Measurements from ENCODE around the gene GSPT1. TPM values are rescaled to one million over a fixed set of nuclear protein-coding genes. Genes with fewer than 3 reads are reported as not detected.

The GSPT1 gene
- total RNA-seq (2014; rRNA removed; shearing (Covaris generic)) (144 and 146 TPM in 2 replicates), polyA plus RNA-seq (2016; fragmentation: Nextera tagmentation; extraction: Ambion mirVana) (118 and 126 TPM in 2 replicates)
- long read RNA-seq, full-length matches to known transcripts, result 17 of 56 reads
- long read RNA-seq, partial matches to known transcripts, result 33 of 56 reads
- long read RNA-seq, other reads (novel, unspliced or antisense), result 6 of 56 reads

DNA sequence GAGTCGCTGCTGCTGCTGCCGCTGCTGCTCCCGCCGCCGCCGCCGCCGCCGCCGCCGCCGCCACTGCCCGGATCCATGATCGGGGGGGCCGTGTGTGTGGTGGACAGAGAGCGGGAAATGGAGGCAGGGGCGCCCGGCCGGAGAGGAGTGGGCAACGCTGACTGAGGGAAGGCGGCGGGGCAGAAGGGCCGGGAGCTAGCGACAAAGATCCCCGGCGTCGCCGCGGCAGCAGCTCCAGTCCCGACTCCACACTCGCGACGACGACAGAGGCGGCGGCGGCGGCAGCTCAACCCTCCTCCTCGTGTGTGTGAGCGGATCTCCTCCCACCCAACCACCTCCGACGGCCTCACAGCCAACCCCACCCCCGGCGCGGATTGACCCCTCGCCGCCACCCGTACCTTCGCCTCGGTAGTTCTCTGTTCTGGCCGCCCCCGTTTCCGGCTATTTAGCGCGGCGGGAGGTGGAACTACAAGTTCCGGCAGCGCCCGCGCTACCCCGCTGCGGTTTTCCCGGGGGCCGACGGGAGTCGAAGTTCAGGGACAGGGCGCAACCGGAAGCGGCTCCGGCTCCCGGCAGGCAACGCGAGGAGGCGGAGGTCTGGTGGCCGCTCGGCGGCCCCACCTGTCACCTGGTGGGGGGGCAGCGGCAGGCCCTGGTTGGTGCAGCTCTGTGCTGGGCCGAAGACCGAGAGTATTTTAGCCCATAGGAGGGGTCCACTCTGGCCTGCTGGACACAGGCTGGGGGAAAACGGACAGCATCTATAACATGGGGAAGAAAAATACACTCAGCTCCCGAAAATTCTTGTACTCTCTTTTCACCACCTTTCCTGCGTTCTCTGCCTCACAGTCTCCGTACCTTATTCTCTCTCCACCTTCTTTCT, at the start of gene GSPT1:
Gene GSPT1, minus strand, starts transcription at position 313 of the 880 bp plus-strand sequence. Its CDS starts 236 bp downstream, at position 77.
- peak within 1 kb of the TSS; percentile 71 for H3K4me3 ChIP-seq
- Mint-ChIP-seq H3K27ac (peak within 1 kb of the TSS; percentile 77), H3K27me3 (ENCODE audit: insufficient read depth, low read depth, poor library complexity) (peaks cover 9% of the 10 kb centered on the region), H3K36me3 (ENCODE audit: low read depth) (peaks cover 8% of the 10 kb centered on the region; the same call in 1 of the 3 replicates), H3K4me1 (peaks cover 25% of the 10 kb centered on the region), H3K9me3 (no peaks in the 10 kb centered on the region), H3K4me3 (peak within 1 kb of the TSS; percentile 94)
- peak within 1 kb of the TSS; percentile 84 for H2AFZ ChIP-seq
- peaks cover 37% of the 10 kb centered on the region for H4K20me1 ChIP-seq (replicated peaks; ENCODE audit: insufficient read depth)
- TF ChIP-seq POLR2AphosphoS5 (IDR thresholded peaks at IDR 0.05; ENCODE audit: low read depth) (peak; percentile 93), JUNB (IDR thresholded peaks at IDR 0.05; ENCODE audit: unreplicated experiment) (no peak), ZNF114 (CRISPR knock-in tag; IDR thresholded peaks at IDR 0.05) (no peak), EZH2phosphoT487 (IDR thresholded peaks at IDR 0.05; ENCODE audit: unreplicated experiment) (no peak), NANOG (IDR thresholded peaks at IDR 0.05; ENCODE audit: borderline replicate concordance) (no peak), STAT1 (IDR thresholded peaks at IDR 0.05; ENCODE audit: unreplicated experiment) (no peak), EZH2 (IDR thresholded peaks at IDR 0.05; ENCODE audit: low read depth, unreplicated experiment) (no peak), CREB1 (CRISPR knock-in tag; IDR thresholded peaks at IDR 0.05; ENCODE audit: low read depth) (peak; percentile 79), ZNF331 (CRISPR knock-in tag; IDR thresholded peaks at IDR 0.05; ENCODE audit: low read depth) (no peak)
- TF ChIP-seq, protein P1, sequence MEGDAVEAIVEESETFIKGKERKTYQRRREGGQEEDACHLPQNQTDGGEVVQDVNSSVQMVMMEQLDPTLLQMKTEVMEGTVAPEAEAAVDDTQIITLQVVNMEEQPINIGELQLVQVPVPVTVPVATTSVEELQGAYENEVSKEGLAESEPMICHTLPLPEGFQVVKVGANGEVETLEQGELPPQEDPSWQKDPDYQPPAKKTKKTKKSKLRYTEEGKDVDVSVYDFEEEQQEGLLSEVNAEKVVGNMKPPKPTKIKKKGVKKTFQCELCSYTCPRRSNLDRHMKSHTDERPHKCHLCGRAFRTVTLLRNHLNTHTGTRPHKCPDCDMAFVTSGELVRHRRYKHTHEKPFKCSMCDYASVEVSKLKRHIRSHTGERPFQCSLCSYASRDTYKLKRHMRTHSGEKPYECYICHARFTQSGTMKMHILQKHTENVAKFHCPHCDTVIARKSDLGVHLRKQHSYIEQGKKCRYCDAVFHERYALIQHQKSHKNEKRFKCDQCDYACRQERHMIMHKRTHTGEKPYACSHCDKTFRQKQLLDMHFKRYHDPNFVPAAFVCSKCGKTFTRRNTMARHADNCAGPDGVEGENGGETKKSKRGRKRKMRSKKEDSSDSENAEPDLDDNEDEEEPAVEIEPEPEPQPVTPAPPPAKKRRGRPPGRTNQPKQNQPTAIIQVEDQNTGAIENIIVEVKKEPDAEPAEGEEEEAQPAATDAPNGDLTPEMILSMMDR (conservative IDR thresholded peaks at IDR 0.05; ENCODE audit: low read depth in 2 of 2), result no peak
- TF ChIP-seq, protein P2, sequence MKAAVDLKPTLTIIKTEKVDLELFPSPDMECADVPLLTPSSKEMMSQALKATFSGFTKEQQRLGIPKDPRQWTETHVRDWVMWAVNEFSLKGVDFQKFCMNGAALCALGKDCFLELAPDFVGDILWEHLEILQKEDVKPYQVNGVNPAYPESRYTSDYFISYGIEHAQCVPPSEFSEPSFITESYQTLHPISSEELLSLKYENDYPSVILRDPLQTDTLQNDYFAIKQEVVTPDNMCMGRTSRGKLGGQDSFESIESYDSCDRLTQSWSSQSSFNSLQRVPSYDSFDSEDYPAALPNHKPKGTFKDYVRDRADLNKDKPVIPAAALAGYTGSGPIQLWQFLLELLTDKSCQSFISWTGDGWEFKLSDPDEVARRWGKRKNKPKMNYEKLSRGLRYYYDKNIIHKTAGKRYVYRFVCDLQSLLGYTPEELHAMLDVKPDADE (IDR thresholded peaks at IDR 0.05), result peak; percentile 99
- TF ChIP-seq, protein P3, sequence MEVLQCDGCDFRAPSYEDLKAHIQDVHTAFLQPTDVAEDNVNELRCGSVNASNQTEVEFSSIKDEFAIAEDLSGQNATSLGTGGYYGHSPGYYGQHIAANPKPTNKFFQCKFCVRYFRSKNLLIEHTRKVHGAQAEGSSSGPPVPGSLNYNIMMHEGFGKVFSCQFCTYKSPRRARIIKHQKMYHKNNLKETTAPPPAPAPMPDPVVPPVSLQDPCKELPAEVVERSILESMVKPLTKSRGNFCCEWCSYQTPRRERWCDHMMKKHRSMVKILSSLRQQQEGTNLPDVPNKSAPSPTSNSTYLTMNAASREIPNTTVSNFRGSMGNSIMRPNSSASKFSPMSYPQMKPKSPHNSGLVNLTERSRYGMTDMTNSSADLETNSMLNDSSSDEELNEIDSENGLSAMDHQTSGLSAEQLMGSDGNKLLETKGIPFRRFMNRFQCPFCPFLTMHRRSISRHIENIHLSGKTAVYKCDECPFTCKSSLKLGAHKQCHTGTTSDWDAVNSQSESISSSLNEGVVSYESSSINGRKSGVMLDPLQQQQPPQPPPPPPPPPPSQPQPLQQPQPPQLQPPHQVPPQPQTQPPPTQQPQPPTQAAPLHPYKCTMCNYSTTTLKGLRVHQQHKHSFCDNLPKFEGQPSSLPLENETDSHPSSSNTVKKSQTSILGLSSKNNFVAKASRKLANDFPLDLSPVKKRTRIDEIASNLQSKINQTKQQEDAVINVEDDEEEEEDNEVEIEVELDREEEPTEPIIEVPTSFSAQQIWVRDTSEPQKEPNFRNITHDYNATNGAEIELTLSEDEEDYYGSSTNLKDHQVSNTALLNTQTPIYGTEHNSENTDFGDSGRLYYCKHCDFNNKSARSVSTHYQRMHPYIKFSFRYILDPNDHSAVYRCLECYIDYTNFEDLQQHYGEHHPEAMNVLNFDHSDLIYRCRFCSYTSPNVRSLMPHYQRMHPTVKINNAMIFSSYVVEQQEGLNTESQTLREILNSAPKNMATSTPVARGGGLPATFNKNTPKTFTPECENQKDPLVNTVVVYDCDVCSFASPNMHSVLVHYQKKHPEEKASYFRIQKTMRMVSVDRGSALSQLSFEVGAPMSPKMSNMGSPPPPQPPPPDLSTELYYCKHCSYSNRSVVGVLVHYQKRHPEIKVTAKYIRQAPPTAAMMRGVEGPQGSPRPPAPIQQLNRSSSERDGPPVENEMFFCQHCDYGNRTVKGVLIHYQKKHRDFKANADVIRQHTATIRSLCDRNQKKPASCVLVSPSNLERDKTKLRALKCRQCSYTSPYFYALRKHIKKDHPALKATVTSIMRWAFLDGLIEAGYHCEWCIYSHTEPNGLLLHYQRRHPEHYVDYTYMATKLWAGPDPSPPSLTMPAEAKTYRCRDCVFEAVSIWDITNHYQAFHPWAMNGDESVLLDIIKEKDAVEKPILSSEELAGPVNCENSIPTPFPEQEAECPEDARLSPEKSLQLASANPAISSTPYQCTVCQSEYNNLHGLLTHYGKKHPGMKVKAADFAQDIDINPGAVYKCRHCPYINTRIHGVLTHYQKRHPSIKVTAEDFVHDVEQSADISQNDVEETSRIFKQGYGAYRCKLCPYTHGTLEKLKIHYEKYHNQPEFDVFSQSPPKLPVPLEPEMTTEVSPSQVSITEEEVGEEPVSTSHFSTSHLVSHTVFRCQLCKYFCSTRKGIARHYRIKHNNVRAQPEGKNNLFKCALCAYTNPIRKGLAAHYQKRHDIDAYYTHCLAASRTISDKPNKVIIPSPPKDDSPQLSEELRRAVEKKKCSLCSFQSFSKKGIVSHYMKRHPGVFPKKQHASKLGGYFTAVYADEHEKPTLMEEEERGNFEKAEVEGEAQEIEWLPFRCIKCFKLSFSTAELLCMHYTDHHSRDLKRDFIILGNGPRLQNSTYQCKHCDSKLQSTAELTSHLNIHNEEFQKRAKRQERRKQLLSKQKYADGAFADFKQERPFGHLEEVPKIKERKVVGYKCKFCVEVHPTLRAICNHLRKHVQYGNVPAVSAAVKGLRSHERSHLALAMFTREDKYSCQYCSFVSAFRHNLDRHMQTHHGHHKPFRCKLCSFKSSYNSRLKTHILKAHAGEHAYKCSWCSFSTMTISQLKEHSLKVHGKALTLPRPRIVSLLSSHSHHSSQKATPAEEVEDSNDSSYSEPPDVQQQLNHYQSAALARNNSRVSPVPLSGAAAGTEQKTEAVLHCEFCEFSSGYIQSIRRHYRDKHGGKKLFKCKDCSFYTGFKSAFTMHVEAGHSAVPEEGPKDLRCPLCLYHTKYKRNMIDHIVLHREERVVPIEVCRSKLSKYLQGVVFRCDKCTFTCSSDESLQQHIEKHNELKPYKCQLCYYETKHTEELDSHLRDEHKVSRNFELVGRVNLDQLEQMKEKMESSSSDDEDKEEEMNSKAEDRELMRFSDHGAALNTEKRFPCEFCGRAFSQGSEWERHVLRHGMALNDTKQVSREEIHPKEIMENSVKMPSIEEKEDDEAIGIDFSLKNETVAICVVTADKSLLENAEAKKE (CRISPR knock-in tag; IDR thresholded peaks at IDR 0.05), result no peak
- TF ChIP-seq, protein P4, sequence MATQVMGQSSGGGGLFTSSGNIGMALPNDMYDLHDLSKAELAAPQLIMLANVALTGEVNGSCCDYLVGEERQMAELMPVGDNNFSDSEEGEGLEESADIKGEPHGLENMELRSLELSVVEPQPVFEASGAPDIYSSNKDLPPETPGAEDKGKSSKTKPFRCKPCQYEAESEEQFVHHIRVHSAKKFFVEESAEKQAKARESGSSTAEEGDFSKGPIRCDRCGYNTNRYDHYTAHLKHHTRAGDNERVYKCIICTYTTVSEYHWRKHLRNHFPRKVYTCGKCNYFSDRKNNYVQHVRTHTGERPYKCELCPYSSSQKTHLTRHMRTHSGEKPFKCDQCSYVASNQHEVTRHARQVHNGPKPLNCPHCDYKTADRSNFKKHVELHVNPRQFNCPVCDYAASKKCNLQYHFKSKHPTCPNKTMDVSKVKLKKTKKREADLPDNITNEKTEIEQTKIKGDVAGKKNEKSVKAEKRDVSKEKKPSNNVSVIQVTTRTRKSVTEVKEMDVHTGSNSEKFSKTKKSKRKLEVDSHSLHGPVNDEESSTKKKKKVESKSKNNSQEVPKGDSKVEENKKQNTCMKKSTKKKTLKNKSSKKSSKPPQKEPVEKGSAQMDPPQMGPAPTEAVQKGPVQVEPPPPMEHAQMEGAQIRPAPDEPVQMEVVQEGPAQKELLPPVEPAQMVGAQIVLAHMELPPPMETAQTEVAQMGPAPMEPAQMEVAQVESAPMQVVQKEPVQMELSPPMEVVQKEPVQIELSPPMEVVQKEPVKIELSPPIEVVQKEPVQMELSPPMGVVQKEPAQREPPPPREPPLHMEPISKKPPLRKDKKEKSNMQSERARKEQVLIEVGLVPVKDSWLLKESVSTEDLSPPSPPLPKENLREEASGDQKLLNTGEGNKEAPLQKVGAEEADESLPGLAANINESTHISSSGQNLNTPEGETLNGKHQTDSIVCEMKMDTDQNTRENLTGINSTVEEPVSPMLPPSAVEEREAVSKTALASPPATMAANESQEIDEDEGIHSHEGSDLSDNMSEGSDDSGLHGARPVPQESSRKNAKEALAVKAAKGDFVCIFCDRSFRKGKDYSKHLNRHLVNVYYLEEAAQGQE (IDR thresholded peaks at IDR 0.05; ENCODE audit: unreplicated experiment), result no peak
- no peaks in the 10 kb centered on the region for H3K27me3 ChIP-seq (ENCODE audit: insufficient read depth)
- no peaks in the 10 kb centered on the region for H3K9me2 ChIP-seq (ENCODE audit: insufficient read depth)
- H3K4me2 ChIP-seq, result peak within 1 kb of the TSS; percentile 98
- peak; percentile 99 for DNase-seq (ENCODE audit: low spot score)
- peaks cover 41% of the 10 kb centered on the region for H3K79me2 ChIP-seq (replicated peaks; ENCODE audit: insufficient read depth)
- H3K4me1 ChIP-seq (ENCODE audit: insufficient read depth), result peaks cover 25% of the 10 kb centered on the region
- H3K27ac ChIP-seq (ENCODE audit: low read depth), result peak within 1 kb of the TSS; percentile 16; the same call in 1 of the 2 replicates
- peaks cover 8% of the 10 kb centered on the region; the same call in 1 of the 2 replicates for H3F3A ChIP-seq (replicated peaks; ENCODE audit: low read depth)
- peak; percentile 95 for ATAC-seq
- no peaks in the 10 kb centered on the region for H3K36me3 ChIP-seq (ENCODE audit: insufficient read depth)
